IPS-11a (cell line): Measurements from ENCODE around the gene DAAM1.

Source experiments
- H3K4me3 ChIP-seq: one replicate; pipeline ENCODE4 v1.5.1; 2013; ENCODE audit warnings: low read depth, low read length, control low read depth

DAAM1 gene

DNA sequence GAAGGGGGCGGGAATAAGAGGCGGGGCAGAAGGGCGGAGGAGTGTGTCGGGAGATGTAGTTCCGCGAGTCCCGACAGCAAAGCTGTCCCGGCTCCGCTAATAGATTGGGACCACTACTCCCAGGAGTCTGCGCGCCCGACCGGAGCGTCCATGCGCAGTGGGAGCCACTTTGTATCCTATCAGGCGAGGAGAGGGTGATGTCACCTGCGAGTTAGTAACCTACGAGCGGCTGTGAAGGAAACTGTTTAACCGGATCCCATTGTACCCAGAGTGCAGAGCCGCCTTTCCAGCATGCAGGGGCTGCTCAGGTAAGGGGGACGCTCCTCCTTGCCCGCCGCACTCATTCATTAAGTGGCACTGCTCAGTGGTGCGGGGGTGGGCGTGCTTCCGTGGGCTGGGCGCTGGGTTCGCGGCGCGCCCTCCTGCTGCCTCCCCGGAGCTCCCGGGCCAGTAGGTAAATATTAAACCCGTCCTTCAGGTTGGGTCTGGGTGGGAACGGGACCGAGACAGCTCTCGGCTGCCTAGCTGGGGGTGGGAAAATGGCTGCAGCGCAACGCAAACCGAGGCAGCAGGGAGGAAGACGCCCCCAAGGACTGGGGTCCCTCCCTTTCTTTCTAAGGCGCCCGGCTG, at the start of gene DAAM1:
DAAM1 (plus strand) TSS at position 207 of the 630 bp plus-strand sequence. CDS start 74,811 bp downstream, outside the sequence.
- peak within 1 kb of the TSS; percentile 77 for H3K4me3 ChIP-seq

DNA sequence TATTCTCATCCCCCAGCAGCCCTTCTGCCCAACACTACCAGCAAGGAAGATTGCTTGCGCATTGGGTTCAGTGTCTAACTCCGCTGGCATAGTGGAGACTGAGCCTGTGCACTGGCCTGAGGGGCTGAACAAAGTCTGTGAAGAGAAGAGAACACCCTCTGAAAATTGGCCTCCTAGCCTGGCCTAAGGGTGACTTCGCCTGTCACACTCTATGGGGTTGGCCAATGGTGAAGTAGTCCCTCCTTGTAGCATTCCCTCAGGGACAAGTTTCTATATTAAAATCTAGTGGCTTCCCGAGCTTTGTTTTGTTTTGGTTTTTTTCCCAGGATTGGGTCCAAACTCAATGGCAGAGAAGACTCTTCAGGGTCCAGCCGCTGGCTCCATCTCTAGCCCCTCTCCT, 49.1 kb upstream of the DAAM1 start:
- H3K4me3 ChIP-seq = no peak overlapping the region

DNA sequence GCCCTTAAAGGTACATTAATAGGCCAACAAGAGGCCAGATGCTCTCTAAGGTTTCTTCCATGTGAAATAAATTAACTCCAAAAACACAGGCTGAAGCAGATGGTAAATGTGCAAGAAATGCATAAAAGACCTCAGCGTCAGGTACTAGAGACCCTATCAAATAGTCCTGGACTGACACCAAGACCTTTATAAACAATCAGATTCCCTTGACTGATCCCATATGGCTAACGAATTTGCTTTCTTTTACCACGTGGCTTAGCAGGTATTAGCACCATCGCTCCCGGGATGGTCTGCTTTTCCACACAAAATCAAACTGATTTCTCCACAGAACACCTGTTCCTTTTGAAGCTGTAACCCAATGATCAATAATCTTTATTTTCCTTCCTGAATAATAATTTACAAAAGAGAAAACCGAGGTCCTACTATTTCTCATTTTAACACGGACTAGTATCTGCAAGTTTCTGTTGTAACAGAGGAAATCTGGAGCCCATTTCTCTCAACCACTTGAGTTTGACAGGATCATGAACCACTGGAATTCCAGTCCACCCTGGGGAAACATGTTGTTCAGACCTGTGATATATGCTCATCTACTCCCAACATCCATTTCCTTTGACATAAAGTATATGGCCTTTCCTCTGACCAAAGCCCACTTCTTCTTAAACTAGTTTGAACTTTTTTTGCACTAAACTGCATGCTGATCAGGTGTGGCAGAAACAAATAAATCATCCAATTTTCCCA, 48.2 kb upstream of the DAAM1 start:
- H3K4me3 ChIP-seq = no peak overlapping the region

GRCh38 chr14:59146484-59146883, 42.0 kb upstream of the DAAM1 start:
- H3K4me3 ChIP-seq = no peak overlapping the region

DNA sequence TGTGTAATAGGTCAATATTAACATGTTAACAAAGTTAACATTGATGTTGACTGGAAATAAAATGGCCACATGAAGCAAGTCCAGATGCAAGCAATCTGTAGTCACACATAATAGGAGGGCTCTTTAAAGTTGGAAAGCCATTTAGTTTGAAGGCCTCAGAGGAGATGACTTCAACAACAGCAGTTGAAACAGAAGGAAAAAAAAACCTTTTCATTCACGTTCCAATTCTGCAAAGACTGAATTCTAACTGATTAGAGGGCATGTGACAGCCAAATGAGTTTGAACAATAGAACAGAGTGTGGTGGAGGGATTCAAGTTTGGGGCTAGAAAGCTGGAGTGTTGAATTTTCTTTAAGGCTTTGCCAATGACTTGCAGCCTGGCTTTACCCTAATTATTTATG, 41.5 kb upstream of the DAAM1 start:
- H3K4me3 ChIP-seq = no peak overlapping the region

DNA sequence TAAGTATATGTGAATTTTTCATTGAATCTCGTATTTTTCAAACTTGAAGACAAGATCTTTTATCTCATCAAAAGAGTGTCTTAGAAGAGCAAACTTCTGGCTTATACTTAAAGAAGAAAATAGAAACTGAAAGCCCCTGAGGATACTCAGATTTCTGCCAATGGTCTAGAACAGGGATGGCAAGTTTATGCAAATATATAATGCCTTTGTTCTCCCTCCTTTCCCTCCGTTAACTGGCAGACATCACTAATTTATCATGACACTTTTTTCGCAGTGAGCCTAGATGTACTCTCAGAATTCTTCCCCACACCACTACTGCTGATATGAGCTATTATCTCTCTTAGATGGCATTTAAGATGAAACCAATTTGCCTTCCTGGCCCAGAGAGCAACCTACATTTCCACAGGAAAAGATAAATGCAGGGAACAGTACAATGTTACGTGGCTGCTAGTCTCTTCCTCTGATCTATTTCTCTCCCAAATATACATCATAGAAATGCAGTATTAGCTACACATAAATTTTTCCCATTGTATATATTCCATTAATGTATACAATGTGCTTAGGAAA, 40.0 kb upstream of the DAAM1 start:
- no peak overlapping the region for H3K4me3 ChIP-seq

- H3K4me3 ChIP-seq = no peak overlapping the region
Observed at GRCh38 chr14:59150990-59151389, 37.5 kb upstream of the DAAM1 start.

- no peak overlapping the region for H3K4me3 ChIP-seq
Observed at GRCh38 chr14:59154373-59154772, 34.1 kb upstream of the DAAM1 start.

DNA sequence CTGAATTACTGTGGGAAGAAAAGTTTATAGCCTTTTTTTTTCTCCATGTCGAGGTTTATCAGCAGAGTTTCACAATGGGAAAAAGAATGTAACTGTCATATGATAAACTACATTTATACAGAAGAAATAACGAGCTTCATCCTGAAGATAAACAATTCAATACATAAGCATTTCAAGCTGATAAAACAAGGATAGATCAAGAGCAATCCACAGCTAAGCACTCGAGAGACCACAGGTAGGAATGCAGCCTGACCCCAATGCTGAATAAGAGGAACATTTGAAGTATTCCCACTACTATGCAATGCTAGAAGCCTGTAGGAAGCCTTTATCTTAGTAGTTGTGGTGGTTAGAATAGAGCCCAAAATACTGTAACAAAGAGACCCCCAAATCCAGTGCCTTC, 32.6 kb upstream of the DAAM1 start:
- no peak overlapping the region for H3K4me3 ChIP-seq

- no peak overlapping the region for H3K4me3 ChIP-seq
Observed at GRCh38 chr14:59159169-59159568, 29.3 kb upstream of the DAAM1 start.

DNA sequence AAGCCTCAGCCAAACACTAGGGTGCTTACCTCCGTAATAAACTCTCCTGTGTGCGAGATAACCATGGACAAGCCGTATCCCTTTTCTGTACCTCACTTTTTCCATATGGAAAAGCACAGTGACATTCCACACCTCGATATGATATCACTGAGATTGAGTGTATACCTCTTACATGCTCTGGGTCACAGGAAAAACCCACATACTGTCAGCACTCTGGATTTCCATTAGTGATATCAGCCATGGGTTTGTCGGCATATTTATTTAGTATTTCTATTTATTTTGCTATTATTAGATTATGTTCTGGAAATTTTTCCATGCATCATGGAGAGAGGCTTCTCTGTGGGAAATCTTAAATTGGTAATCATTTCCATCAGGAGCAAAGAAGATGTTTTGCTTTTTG, 28.0 kb upstream of the DAAM1 start:
- no peak overlapping the region for H3K4me3 ChIP-seq

DNA sequence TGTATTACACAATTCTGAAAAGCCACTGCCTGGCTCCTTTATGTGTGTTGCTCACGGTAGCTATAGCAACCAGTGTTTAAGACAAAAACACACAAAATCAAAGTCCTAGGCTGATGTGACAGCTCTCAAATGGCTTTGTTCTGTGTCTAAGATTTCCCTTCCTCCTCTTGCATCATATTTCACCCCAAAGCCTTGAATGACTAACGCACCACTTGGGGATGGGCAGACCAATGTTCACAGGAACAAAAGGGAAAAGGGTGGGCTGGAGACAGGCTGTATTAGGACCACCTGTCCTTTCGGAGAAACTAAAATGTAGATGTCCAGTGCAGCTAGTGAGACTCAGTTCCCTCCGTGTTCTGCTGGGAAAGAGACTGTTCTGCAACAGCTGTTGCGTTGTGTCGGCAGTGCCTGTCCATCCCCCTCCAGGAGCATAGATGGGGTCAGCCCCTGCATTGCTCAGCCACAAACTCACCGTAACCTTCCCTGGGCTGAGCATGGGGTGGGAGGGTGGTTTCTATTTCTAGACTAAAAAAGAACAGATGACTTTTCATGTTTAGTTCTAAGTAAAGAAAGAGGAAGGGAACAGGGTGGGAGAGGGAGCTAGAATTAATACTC, 26.8 kb upstream of the DAAM1 start:
- no peak overlapping the region for H3K4me3 ChIP-seq

DNA sequence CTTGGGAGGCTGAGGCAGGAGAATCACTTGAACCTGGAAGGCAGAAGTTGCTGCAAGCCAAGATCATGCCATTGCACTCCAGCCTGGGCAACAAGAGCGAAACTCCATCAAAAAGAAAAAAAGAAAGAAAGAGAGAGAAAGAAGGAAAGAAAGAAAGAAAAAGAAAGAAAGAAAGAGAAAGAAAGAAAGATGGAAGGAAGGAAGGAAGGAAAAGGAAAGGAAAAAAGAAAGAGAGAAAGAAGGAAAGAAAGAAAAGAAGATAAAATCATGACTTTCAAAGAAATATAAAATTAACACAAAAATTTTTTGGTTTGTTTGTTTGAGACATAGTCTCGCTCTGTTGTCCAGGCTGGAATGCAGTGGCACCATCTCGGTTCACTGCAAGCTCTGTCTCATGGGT, 22.2 kb upstream of the DAAM1 start:
- no peak overlapping the region for H3K4me3 ChIP-seq

DNA sequence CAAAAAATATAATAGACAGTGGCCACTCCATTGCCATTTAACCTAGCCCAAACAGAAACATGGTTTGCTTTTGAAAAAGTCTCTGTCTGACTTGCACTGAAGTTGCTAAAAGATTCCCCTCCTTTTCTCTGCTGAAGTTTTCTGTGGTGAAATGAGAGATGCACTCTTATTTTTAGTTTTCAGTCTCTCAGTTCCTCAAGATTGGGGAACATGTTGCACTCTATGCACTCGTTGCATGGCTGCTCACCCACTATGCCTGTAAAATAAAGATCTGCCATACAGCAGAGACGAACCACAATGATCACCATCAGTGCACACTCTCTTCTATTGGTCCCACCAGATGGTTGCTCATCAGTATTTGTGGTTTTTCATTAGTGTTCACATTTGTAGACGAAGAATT, 13.1 kb upstream of the DAAM1 start:
- H3K4me3 ChIP-seq = no peak overlapping the region

DNA sequence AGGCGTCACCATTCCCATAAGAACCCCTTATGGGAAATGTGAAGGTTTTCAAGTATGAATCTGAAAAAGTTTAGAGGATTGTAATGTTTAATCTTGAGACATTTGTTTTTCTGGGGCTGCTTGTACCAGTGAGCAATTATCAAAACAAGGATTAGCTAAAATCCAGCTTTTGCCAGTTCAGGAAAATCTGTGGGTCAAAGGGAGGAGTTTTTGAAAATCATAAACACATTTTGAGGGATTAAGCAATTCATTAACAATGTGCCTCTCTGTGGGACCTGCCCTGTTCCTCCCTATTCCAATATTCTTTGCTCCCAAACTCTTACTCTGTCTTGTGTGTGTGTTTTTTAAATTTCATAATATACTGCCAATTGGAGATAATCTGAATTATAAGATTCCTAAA, 11.7 kb upstream of the DAAM1 start:
- no peak overlapping the region for H3K4me3 ChIP-seq

GRCh38 chr14:59177262-59177661, 11.2 kb upstream of the DAAM1 start:
- H3K4me3 ChIP-seq = no peak overlapping the region

DNA sequence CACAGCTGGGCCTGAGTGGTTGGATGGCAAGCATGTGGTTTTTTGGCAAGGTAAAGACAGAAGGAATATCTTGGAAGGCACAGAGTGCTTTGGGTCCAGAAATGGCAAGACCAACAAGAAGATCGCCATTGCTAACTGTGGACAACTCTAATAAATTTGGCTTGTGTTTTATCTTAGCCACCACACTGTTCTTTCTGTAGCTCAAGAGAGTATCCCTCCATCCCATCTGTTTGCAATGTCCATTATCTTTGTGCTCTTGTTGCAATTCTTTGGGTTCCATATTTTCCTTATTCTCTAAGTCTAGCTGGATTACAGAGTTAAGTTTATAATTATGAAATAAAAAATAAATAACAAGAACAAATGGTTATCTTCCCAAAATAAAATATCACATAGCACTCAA, 6.7 kb upstream of the DAAM1 start:
- no peak overlapping the region for H3K4me3 ChIP-seq

- no peak overlapping the region for H3K4me3 ChIP-seq
Observed at GRCh38 chr14:59182641-59183040, 5.8 kb upstream of the DAAM1 start.

GRCh38 chr14:59183150-59183549, 5.3 kb upstream of the DAAM1 start:
- no peak overlapping the region for H3K4me3 ChIP-seq

GRCh38 chr14:59184396-59184795, 4.1 kb upstream of the DAAM1 start:
- H3K4me3 ChIP-seq = no peak overlapping the region

GRCh38 chr14:59185676-59186075, 2.8 kb upstream of the DAAM1 start:
- H3K4me3 ChIP-seq = no peak overlapping the region

GRCh38 chr14:59186306-59186705, 2.2 kb upstream of the DAAM1 start:
- no peak overlapping the region for H3K4me3 ChIP-seq
